ENCODE results near the gene UBE2QL1.

Gene UBE2QL1

GRCh38 chr5:6448141-6448491, 543 bp upstream of the UBE2QL1 start:
- TF ChIP-seq CTCF (IDR thresholded peaks at IDR 0.05; ENCODE audit: low read depth, low read length) = no peak
- no peak overlapping the region for H3K4me3 ChIP-seq (ENCODE audit: low read depth, low read length)

DNA sequence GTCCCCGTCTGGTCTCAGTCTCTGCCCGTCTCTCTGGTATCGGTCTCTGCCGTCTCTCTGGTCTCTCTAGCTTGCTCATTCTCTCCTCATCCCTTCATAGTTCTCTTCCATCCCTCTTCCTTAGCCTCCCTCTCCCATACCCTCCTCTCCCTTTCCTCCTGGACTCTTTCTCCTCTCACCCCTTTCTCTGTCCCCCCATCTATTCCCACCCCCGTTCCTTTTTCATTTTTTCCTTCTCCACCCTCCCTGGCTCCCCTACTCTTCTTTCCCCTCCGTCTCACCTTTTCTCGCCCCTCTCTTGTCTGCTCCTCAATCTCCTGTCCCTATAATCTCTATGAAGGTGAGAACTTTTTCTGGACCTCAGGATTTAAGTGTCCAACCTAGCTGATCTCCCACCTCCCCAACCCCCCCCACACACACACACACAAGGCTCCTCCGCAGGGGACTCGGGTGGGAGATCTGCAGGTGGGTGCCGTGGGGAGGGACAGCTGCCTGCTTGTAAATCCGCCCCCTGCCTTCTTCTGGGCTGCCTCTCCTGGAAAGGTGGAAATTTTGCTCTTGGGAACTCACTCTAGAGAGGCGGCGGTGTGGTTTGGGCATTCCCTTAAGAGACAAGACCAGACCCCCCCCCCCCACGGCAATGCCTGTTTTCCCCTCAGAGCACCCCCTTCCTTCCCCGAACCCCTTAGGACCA, 953 bp downstream of the UBE2QL1 start:
- no peak for TF ChIP-seq CTCF (IDR thresholded peaks at IDR 0.05; ENCODE audit: low read depth, low read length)
- H3K4me3 ChIP-seq (ENCODE audit: low read depth, low read length) = no peak overlapping the region

DNA sequence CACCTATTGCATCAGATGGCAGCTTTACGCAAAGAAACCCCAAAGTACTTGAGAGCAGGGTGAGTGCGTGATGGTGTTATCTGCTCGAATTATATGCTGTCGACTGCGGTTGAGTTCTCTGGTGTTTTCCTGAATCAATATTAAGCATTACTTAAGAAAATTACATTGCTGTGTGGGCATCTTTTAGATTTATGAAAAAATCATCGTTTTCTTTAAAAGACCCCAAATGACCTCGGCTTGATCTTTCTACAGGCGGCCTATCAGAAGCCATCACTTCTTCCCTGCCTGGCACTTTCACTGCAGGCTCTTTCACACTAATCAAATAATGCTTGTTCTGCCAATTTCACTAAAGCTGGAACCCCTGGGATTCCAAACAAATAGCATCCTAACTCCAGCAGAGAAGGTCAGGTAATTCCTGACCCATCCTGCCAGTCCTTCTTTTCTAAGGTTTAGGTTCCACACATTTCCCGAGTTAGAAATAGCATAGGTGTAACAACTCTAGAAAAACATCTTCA, 1.7 kb downstream of the UBE2QL1 start:
- no peak for TF ChIP-seq CTCF (IDR thresholded peaks at IDR 0.05; ENCODE audit: low read depth, low read length)
- H3K4me3 ChIP-seq (ENCODE audit: low read depth, low read length) = no peak overlapping the region

DNA sequence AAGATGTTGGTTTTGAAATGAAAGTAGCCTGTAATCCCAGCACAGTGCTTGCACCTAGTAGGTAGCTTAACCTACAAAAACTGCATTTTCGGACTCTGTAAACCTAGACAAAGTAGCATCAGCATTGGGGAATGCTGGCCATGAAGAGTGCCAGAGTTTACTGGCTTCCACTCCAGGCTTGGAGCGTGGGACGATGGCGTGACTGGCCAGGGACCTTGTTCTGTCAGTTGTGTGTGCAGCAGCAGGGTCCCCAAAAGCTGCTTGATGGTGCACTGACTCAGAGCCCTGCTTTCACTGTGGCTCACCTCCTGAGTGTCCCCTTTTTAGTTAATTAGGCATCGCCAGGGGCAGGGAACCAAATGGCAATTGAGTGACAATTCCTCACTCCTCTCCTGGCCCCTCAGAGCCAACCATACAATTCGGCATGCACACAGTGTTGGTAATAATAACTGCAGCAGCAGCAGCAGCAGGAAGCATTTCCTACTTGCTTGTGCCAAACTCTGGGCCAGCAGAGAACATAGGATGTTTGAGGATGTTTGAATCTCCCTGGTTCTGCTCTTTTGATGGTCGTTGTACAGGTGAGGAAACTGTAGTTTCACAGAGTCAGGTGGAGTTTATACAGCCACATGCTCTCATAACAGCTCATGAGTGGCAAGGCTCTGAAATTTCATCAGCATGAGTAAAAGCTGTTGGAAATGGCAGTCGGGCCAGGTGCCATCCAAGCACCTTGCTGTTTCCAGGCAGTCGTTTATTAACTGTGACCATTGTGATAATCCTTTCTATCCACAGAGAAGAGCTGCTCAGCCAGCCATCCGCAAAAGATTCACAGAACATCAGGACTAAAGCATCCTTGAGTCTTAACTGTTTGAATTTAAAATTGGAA, 4.2 kb downstream of the UBE2QL1 start:
- H3K4me3 ChIP-seq (ENCODE audit: low read depth, low read length) = no peak overlapping the region
- no peak for TF ChIP-seq CTCF (IDR thresholded peaks at IDR 0.05; ENCODE audit: low read depth, low read length)

GRCh38 chr5:6453937-6454560, 5.4 kb downstream of the UBE2QL1 start:
- TF ChIP-seq CTCF (IDR thresholded peaks at IDR 0.05; ENCODE audit: low read depth, low read length) = no peak
- H3K4me3 ChIP-seq (ENCODE audit: low read depth, low read length) = no peak overlapping the region

DNA sequence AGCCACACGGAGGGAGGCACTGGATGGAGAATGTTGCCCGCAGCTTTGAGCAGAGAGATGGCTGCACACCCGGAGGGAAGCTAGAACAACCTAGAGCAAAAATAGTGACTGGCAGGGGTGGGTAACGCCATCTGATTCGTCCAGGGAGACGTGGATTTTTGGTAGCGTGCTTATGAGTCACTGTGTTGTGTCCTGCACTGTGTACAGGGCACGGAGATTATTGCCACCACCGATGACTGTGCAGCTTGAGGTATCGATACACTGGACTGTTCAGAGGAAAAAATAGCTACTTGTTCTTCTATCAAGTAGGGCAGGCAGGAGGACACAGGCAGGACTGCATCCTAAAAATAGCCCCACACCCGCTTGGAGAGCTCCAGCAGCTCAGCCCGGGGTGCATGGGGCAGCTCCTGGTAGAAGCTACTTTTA, 6.0 kb downstream of the UBE2QL1 start:
- no peak for TF ChIP-seq CTCF (IDR thresholded peaks at IDR 0.05; ENCODE audit: low read depth, low read length)
- H3K4me3 ChIP-seq (ENCODE audit: low read depth, low read length) = no peak overlapping the region
